KMS-11 (cell line): ENCODE measurements around the gene PDZD7.

Experiments
- H2AFZ ChIP-seq: fragments of 200-600 bp; sonication (generic); 2 replicates; pipeline ENCODE4 v1.6.1; 2016; ENCODE audit warnings: antibody characterized with exemption, mixed run types, low read depth
- H3K27ac ChIP-seq: fragments of 200-600 bp; sonication (generic); 2 replicates; pipeline ENCODE4 v1.6.1; 2016; ENCODE audit warnings: mild to moderate bottlenecking, mixed run types
- H3K27me3 ChIP-seq: fragments of 200-600 bp; sonication (generic); 2 replicates; pipeline ENCODE4 v1.6.1; 2017; ENCODE audit warnings: mild to moderate bottlenecking, low read depth, mixed run types, moderate library complexity; ENCODE audit not compliant: insufficient read depth
- H3K36me3 ChIP-seq: fragments of 200-600 bp; sonication (generic); 2 replicates; pipeline ENCODE4 v1.6.1; 2017; ENCODE audit warnings: mild to moderate bottlenecking, mixed run types; ENCODE audit not compliant: insufficient read depth
- H3K4me1 ChIP-seq: fragments of 200-600 bp; sonication (generic); 2 replicates; pipeline ENCODE4 v1.6.1; 2016; ENCODE audit warnings: mild to moderate bottlenecking, low read depth, mixed run types; ENCODE audit not compliant: poor library complexity, severe bottlenecking
- H3K4me2 ChIP-seq: fragments of 200-600 bp; sonication (generic); 2 replicates; pipeline ENCODE4 v1.7.0; 2016; ENCODE audit warnings: mild to moderate bottlenecking, mixed run types
- H3K4me3 ChIP-seq: fragments of 200-600 bp; sonication (generic); IDR thresholded peaks from 2 replicates; pipeline ENCODE4 v1.6.1; 2017; ENCODE audit warnings: low read depth, low read length, mixed read lengths; ENCODE audit not compliant: insufficient read depth
- H3K79me2 ChIP-seq: fragments of 200-600 bp; sonication (generic); 2 replicates; pipeline ENCODE4 v1.6.1; 2016; ENCODE audit warnings: low read depth, mixed run types; ENCODE audit not compliant: insufficient read depth
- H3K9ac ChIP-seq: fragments of 200-600 bp; sonication (generic); 2 replicates; pipeline ENCODE4 v1.6.1; 2016; ENCODE audit warnings: mild to moderate bottlenecking, mixed run types
- H4K20me1 ChIP-seq: fragments of 200-600 bp; sonication (generic); 2 replicates; pipeline ENCODE4 v1.6.1; 2016; ENCODE audit warnings: mild to moderate bottlenecking, mixed run types; ENCODE audit not compliant: insufficient read depth
- CTCF ChIP-seq: fragments of 200-600 bp; sonication (generic); conservative IDR thresholded peaks from 2 replicates; pipeline ENCODE4 v1.6.1; 2017; ENCODE audit warnings: low read depth, mild to moderate bottlenecking, antibody characterized with exemption, low read length, moderate library complexity, mixed read lengths

Gene PDZD7

DNA sequence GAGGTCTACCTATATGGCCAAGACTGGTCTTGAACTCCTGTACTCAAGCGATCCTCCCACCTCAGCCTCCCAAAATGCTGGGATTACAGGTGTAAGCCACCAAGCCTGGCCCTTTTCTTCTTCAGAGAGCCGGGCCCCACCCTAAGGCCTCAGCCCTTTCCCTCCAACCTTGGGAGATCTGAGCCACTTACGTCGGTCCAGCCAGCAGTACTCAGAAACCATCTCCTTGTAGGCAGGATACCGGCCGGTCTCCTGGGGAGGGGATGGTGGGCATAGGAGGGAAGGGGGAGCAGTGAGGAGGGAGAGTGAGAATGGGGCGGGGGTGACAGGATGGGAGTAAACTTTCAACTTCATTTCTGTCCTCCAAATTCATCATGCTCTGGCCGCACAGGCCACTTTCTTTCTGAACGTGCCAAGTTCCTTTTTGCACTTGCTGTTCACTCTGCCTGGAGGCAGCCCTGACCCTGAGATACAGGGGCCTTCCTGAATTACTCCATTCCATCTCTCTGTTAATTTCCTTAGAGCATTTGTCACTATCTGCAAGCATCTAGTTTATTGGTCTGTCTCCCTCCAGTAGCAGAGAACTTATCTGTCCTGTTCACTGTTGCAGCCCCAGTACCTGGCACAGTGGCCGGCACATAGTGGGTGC, 10.4 kb downstream of the PDZD7 start:
- Histone ChIP-seq H3K79me2 (no peaks in the 10 kb centered on the region), H4K20me1 (no peaks in the 10 kb centered on the region), H3K4me3 (no peak overlapping the region), H2AFZ (no peak overlapping the region), H3K4me1 (no peaks in the 10 kb centered on the region), H3K4me2 (no peak overlapping the region), H3K27ac (no peak overlapping the region), H3K27me3 (peaks cover 11% of the 10 kb centered on the region; the same call in 1 of the 2 replicates), H3K36me3 (no peaks in the 10 kb centered on the region), H3K9ac (no peak overlapping the region)
- no peak for TF ChIP-seq CTCF

DNA sequence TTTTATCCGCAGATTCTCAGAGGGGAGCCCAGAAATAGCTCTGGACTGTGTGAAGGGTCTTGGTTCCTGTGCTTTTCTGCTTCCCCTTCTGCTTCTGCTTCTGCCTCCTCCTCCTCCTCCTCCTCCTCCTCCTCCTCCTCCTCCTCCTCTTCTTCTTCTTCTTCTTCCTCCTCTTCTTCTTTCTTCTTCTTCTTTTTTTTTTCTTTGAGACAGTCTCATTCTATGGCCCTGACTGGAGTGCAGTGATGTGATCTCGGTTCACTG, 11.6 kb downstream of the PDZD7 start:
- H3K79me2 ChIP-seq = no peaks in the 10 kb centered on the region
- H3K4me3 ChIP-seq = no peak overlapping the region
- TF ChIP-seq CTCF = no peak
- peaks cover 11% of the 10 kb centered on the region; the same call in 1 of the 2 replicates for H3K27me3 ChIP-seq
- H3K9ac ChIP-seq = no peak overlapping the region
- H2AFZ ChIP-seq = no peak overlapping the region
- no peaks in the 10 kb centered on the region for H4K20me1 ChIP-seq
- no peak overlapping the region for H3K27ac ChIP-seq
- H3K36me3 ChIP-seq = no peaks in the 10 kb centered on the region
- no peak overlapping the region for H3K4me2 ChIP-seq
- H3K4me1 ChIP-seq = peaks cover 4% of the 10 kb centered on the region

DNA sequence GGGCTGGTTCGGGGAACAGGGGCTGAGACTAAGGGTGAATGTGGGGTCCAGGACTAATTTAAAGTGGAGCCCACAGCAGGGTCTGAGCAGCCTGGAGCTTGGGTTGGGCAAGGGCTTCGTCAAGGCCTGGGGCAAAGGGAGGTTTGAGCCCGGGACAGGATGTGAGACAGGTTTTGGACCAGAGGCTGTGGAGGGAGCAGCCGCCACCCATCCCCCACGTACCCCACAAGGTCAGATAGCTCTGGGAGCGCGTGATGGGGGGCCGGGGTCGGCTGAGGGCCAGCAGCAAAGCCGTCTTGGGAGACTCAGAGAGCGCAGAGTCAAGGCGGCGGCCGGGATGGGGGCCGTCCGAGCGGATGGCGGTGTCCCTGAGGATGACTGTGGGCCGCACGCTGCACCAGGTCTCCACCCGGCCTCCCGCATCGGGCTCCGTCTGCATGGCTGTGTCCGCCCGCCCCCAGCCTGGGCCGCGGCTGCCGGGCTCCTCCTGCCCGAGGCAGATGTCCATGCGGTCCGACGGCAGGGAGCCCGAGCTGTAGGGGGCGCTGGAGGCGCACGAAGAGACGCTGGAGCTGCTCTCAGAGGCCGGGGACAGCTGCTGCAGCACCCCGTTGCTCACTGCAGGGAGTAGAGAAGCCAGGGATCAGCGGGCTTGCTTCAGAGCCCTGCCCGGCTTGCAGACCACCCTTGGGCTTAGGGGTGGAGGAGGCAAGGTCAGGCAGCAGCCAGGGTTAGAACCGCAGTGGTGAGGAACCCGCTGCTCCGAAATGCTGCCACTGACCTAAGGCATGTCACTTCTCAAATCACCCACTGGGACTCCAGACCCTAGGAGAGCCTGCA, 12.1 kb downstream of the PDZD7 start:
- TF ChIP-seq CTCF = peak; percentile 61
- peaks cover 8% of the 10 kb centered on the region for H3K4me1 ChIP-seq
- no peak overlapping the region for H3K4me3 ChIP-seq
- peaks cover 11% of the 10 kb centered on the region; the same call in 1 of the 2 replicates for H3K27me3 ChIP-seq
- H3K4me2 ChIP-seq = no peak overlapping the region
- no peak overlapping the region for H3K27ac ChIP-seq
- no peaks in the 10 kb centered on the region for H3K79me2 ChIP-seq
- H4K20me1 ChIP-seq = no peaks in the 10 kb centered on the region
- H3K36me3 ChIP-seq = no peaks in the 10 kb centered on the region
- no peak overlapping the region for H3K9ac ChIP-seq
- no peak overlapping the region; the same call in 1 of the 2 replicates for H2AFZ ChIP-seq

DNA sequence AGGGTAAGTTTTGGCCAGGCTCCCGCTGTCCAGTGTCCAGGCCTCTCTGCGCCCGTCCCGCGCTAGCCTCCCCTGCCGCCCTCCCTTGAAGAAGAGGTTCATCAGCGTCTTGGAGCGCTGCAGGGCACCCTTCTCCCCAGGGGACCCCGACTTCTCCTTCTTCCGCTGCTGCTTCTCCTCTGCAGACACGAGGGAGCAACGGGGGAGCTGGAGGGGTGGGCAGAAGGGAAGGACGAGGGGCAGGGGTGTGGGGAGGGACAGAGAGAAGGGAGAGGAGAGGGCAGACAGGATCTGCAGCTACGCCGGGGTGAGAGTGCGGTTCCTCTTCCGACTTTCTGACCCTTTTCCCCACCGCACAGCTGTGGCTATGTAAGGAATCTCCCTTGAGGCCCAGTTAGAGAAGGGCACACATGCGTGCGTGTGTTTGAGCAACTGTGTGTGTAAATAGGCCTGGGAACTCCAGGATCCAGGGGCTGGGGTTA, 12.8 kb downstream of the PDZD7 start:
- Histone ChIP-seq H3K27ac (no peak overlapping the region), H3K9ac (no peak overlapping the region), H3K79me2 (no peaks in the 10 kb centered on the region), H3K27me3 (peaks cover 11% of the 10 kb centered on the region; the same call in 1 of the 2 replicates), H3K4me1 (peaks cover 12% of the 10 kb centered on the region), H3K36me3 (no peaks in the 10 kb centered on the region), H2AFZ (no peak overlapping the region), H3K4me2 (no peak overlapping the region), H3K4me3 (no peak overlapping the region), H4K20me1 (no peaks in the 10 kb centered on the region)
- TF ChIP-seq CTCF = no peak
